HCT116 (cell line): ENCODE measurements around the gene PKD2L1. TPM values are rescaled to one million over a fixed set of nuclear protein-coding genes. Genes with fewer than 3 reads are reported as not detected.
"Not testable (repeated sequence)": the region's sequence is repeated elsewhere in the genome, so short reads cannot be mapped to it uniquely, and the experiment has no call there.

Source experiments
- ATAC-seq: fragments of 200-7000 bp; cut with Tn5 transposase; 2 replicates; pipeline ENCODE4 v1.9.1; 2020; ENCODE audit warnings: mild to moderate bottlenecking, moderate library complexity
- BruUV-seq: library from RNA; stranded (reverse); fragments of 400-500 nt; replicated peaks from 2 replicates; lab custom pipeline; 2021; lab: Mats Ljungman, UMichigan
- CTCF ChIA-PET: fragments of 300-600 bp; sonication (Branson Sonifier 250); formaldehyde crosslinking; loops from one replicate; lab custom pipeline; 2021; ENCODE audit warnings: antibody characterized with exemption; lab: Charles Lee
- POLR2A ChIA-PET: fragments of 300-600, 350-600 bp; sonication (Branson Sonifier 250); formaldehyde crosslinking; loops from one replicate; lab custom pipeline; 2021; ENCODE audit warnings: antibody characterized with exemption; lab: Charles Lee
- RAD21 ChIA-PET, 2 experiments: fragments of 300-600 bp; sonication (Branson Sonifier 250); formaldehyde crosslinking; loops; one replicate each; lab custom pipeline; 2023; ENCODE audit warnings: low total read pairs in 2 of 2; ENCODE audit not compliant: uncharacterized antibody in 2 of 2, unreplicated experiment in 2 of 2, low non-redundant PET in 1 of 2; lab: Charles Lee
- DNase-seq: peaks from one replicate; pipeline ENCODE4 v3.0.0-alpha.2; 2010; ENCODE audit warnings: low read depth, low spot score
- H2AFZ ChIP-seq: fragments of 200-600 bp; shearing (Covaris generic), sonication (generic); 2 replicates; pipeline ENCODE4 v1.6.1; 2017; ENCODE audit warnings: low read depth, mixed run types, mixed read lengths, antibody characterized with exemption, low read length; ENCODE audit not compliant: poor library complexity, severe bottlenecking
- H3K27ac ChIP-seq: 2 replicates; pipeline ENCODE4 v1.5.1; 2012; ENCODE audit warnings: low read depth, low read length
- H3K27me3 ChIP-seq: fragments of 200-600 bp; sonication (generic); 2 replicates; pipeline ENCODE4 v1.6.1; 2016; ENCODE audit warnings: mixed run types, low read length, mixed read lengths; ENCODE audit not compliant: insufficient read depth
- H3K36me3 ChIP-seq, 2 experiments: fragments of 200-500 bp in 1 of 2; fragments of 200-600 bp in 1 of 2; sonication (Bioruptor generic) in 1 of 2; sonication (generic) in 1 of 2; 2 replicates each; pipeline versions ENCODE4 v1.5.1 to v1.6.1; 2014 to 2016; ENCODE audit warnings: low read length in 2 of 2, inconsistent platforms in 1 of 2, mixed read lengths in 1 of 2, mixed run types in 1 of 2; ENCODE audit not compliant: insufficient read depth in 2 of 2, control insufficient read depth in 1 of 2
- H3K4me1 ChIP-seq, 2 experiments: fragments of 200-600 bp in 1 of 2; sonication (generic) in 1 of 2; 2 replicates each; pipeline versions ENCODE4 v1.5.1 to v1.6.1; 2012 to 2017; ENCODE audit warnings: low read length in 2 of 2, inconsistent platforms in 1 of 2, mild to moderate bottlenecking in 1 of 2, mixed read lengths in 1 of 2, mixed run types in 1 of 2, moderate library complexity in 1 of 2; ENCODE audit not compliant: insufficient read depth in 2 of 2, control insufficient read depth in 1 of 2
- H3K4me2 ChIP-seq: fragments of 200-600 bp; sonication (generic); 2 replicates; pipeline ENCODE4 v1.6.1; 2017; ENCODE audit warnings: mixed run types, low read length, mixed read lengths
- H3K4me3 ChIP-seq, 2 experiments: fragments of 200-600 bp in 1 of 2; sonication (generic) in 1 of 2; replicated peaks in 1 of 2; 2 replicates each; pipeline ENCODE4 v1.5.1; 2011 to 2016; ENCODE audit warnings: low read length in 2 of 2, control low read depth in 1 of 2, low read depth in 1 of 2, mild to moderate bottlenecking in 1 of 2, mixed read lengths in 1 of 2, mixed run types in 1 of 2
- H3K79me2 ChIP-seq: fragments of 200-600 bp; sonication (generic); 2 replicates; pipeline ENCODE4 v1.6.1; 2017; ENCODE audit warnings: mild to moderate bottlenecking, mixed run types, low read length, moderate library complexity, mixed read lengths; ENCODE audit not compliant: insufficient read depth
- H3K9ac ChIP-seq: fragments of 200-600 bp; sonication (generic); 2 replicates; pipeline ENCODE4 v1.6.1; 2016; ENCODE audit warnings: low read length, mixed read lengths
- H3K9me2 ChIP-seq: fragments of 200-600 bp; sonication (generic), shearing (Covaris generic); 2 replicates; pipeline ENCODE4 v1.6.1; 2017; ENCODE audit warnings: mixed run types, mild to moderate bottlenecking, moderate library complexity; ENCODE audit not compliant: insufficient read depth
- H3K9me3 ChIP-seq, 2 experiments: fragments of 200-500 bp in 1 of 2; fragments of 200-600 bp in 1 of 2; sonication (Bioruptor generic) in 1 of 2; sonication (generic) in 1 of 2; 2 replicates each; pipeline ENCODE4 v1.6.1; 2014 to 2017; ENCODE audit warnings: low read length in 2 of 2, mixed read lengths in 2 of 2, inconsistent platforms in 1 of 2, low read depth in 1 of 2, mild to moderate bottlenecking in 1 of 2, mixed run types in 1 of 2, moderate library complexity in 1 of 2; ENCODE audit not compliant: control insufficient read depth in 1 of 2, insufficient read depth in 1 of 2
- H4K20me1 ChIP-seq: fragments of 200-600 bp; sonication (generic), shearing (Covaris generic); 2 replicates; pipeline ENCODE4 v1.6.1; 2017; ENCODE audit warnings: mixed run types, mild to moderate bottlenecking, moderate library complexity; ENCODE audit not compliant: insufficient read depth
- ATF3 ChIP-seq: IDR thresholded peaks from 2 replicates; pipeline ENCODE4 v1.6.1; 2012
- POLR2AphosphoS5 ChIP-seq: IDR thresholded peaks from 2 replicates; pipeline ENCODE4 v1.6.1; 2011; ENCODE audit warnings: mild to moderate bottlenecking, low read depth, low read length, moderate library complexity
- RAD21 ChIP-seq: IDR thresholded peaks from 2 replicates; pipeline ENCODE4 v1.6.1; 2012; ENCODE audit warnings: low read depth, mild to moderate bottlenecking
- ZFX ChIP-seq: fragments of 450-650 bp; IDR thresholded peaks from 2 replicates; pipeline ENCODE4 v1.6.1; 2017
- intact Hi-C: fragments of 100-400 bp; cut with micrococcal nuclease; formaldehyde crosslinking; loops from 2 replicates; pipeline ENCODE4 v1.10.0; 2022
- total RNA-seq: library from RNA; stranded (reverse); gene quantifications from one replicate; pipeline ENCODE4 v1.2.1, GENCODE V29; 2021; ENCODE audit not compliant: unreplicated experiment
- TF ChIP-seq, protein P1 (sequence below): IDR thresholded peaks from 2 replicates; pipeline ENCODE4 v1.6.1; 2011; ENCODE audit warnings: mild to moderate bottlenecking, low read length, moderate library complexity; ENCODE audit not compliant: insufficient replicate concordance; ENCODE audit errors: extremely low read depth

The PKD2L1 gene
- total RNA-seq, 1 experiment from 2014 or later: 0.17 TPM

DNA sequence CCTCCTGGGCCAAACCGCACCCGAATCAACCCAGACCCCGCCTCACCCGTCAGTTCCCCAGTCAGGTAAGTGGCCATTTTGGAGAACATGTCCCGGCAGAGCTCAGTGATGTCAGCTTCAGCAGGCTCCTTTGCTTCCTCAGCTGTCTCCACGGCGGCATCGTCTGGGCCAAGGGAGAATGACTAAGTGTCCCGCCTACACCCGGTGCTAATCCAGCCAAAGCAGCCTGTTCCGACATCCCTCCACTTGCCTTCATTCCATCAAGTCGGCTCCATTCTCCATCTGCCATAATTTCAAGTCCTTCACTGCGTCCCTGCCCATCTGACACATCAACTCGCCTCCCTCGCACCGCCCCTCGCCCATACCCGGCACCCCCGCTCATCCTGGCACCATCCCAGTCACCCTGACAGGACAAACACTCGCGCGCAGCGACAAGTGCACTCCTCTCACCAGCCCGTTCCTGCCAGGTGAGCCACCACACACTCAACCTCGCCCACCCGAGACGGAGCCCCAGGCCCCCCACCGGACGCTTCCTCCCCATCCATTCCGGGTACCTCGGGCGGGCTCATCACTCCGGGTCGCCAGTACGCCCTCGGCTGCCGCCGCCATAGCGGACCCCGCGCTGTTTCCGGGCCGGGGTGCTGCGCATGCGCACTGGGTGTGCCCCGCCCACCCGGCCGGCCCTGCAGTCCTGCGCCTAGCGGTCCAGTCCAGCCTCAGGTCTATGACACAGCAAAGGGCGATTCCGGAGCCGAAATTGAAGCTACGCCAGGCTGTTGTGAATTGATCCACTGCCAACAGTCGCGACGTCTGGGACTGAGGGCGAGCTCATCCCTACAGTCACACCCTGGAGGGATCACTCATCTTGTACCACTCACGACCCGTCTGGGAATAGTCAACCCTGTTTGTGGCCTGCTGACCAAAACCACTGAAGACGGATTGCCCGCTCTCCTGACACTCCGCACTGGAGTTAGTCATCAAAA is 43.7 kb downstream of the PKD2L1 start, which contains the start of gene BLOC1S2 (continued):
- TF ChIP-seq, protein P1, sequence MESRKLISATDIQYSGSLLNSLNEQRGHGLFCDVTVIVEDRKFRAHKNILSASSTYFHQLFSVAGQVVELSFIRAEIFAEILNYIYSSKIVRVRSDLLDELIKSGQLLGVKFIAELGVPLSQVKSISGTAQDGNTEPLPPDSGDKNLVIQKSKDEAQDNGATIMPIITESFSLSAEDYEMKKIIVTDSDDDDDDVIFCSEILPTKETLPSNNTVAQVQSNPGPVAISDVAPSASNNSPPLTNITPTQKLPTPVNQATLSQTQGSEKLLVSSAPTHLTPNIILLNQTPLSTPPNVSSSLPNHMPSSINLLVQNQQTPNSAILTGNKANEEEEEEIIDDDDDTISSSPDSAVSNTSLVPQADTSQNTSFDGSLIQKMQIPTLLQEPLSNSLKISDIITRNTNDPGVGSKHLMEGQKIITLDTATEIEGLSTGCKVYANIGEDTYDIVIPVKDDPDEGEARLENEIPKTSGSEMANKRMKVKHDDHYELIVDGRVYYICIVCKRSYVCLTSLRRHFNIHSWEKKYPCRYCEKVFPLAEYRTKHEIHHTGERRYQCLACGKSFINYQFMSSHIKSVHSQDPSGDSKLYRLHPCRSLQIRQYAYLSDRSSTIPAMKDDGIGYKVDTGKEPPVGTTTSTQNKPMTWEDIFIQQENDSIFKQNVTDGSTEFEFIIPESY: no peak
- TF ChIP-seq ATF3 (no peak), POLR2AphosphoS5 (peak; percentile 94), ZFX (peak; percentile 63), RAD21 (no peak)

DNA sequence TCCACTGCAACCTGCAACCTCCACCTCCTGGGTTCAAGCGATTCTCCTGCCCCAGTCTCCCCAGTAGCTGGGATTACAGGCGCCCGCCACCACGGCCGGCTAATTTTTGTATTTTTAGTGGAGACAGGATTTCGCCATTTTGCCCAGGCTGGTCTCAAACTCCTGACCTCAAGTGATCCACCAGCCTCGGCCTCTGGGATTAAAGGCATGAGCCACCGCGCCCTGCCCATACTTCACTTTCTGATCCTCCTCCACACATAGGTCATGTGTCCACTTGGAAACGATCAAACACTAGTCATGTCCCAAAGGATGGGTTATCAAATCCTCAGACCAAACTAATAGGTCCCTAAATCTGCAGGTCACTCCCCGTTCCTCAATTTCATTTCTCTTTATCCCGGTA is 44.7 kb downstream of the PKD2L1 start:
- CTCF ChIA-PET: interaction anchor here (0.6 to 1.0 kb wide), 2 partner anchors 223 to 250 kb away, joined by 3 read pairs; partner anchors contain the start of gene HIF1AN
- Histone ChIP-seq H3K27ac (peak overlapping the region; percentile 74), H3K9ac (peak overlapping the region; percentile 89), H3K4me3 (peak overlapping the region; percentile 76 to 94), H3K4me1 (peaks cover 13 to 18% of the 10 kb centered on the region in 2 experiments; a peak in 3 of 4 replicates), H3K4me2 (peak overlapping the region; percentile 82), H3K79me2 (peaks cover 54% of the 10 kb centered on the region), H3K36me3 (peaks cover 13 to 18% of the 10 kb centered on the region in 2 experiments; a peak in 3 of 4 replicates)
- RAD21 ChIA-PET, DNase-seq, intact Hi-C loops, H3K9me2 ChIP-seq, H2AFZ ChIP-seq, BruUV-seq, ATAC-seq, POLR2A ChIA-PET, H3K9me3 ChIP-seq, H4K20me1 ChIP-seq, H3K27me3 ChIP-seq: not testable (repeated sequence)
